HG03196 (cell line): ENCODE data around the gene RIMS1.
"Not testable (repeated sequence)": the region's sequence is repeated elsewhere in the genome, so short reads cannot be mapped to it uniquely, and the experiment has no call there.

Experiments used
- ATAC-seq: cut with Tn5 transposase; IDR thresholded peaks from one replicate; pipeline ENCODE4 v1.9.1; 2021; ENCODE audit not compliant: unreplicated experiment

The RIMS1 gene

DNA sequence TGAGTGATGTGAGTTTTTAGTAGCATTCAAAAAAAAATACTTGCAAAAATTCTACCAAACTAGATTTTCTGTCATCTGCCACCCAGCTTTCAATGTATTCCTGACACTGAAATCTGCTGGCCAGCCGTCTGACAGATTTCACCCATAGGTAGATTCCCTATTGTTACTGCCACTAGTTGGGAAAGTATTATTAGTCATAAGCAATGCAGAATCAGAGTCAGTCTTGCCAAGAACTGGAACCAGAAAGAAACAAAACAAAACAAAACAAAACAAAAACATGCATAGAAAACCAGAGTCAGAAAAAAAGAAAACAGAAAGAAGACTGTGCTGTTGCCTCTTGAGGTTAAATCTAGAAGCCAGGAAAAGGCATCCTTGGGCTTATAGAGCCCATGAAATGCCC is 442.4 kb downstream of the RIMS1 start:
- ATAC-seq, result no peak

DNA sequence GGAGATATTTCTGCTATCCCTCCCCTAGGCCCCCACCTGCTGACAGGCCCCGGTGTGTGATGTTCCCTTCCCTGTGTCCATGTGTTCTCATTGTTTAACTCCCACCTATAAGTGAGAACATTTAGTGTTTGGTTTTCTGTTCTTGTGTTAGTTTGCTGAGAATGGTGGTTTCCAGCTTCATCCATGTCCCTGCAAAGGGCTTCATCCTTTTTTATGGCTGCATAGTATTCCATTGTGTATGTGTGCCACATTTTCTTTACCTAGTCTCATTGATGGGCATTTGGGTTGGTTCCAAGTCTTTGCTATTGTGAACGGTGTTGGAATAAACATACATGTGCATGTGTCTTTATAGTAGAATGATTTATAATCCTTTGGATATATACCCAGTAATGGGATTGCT is 448.9 kb downstream of the RIMS1 start:
- ATAC-seq, result not testable (repeated sequence)

GRCh38 chr6:72348926-72349325 is 462.6 kb downstream of the RIMS1 start:
- ATAC-seq, result no peak

DNA sequence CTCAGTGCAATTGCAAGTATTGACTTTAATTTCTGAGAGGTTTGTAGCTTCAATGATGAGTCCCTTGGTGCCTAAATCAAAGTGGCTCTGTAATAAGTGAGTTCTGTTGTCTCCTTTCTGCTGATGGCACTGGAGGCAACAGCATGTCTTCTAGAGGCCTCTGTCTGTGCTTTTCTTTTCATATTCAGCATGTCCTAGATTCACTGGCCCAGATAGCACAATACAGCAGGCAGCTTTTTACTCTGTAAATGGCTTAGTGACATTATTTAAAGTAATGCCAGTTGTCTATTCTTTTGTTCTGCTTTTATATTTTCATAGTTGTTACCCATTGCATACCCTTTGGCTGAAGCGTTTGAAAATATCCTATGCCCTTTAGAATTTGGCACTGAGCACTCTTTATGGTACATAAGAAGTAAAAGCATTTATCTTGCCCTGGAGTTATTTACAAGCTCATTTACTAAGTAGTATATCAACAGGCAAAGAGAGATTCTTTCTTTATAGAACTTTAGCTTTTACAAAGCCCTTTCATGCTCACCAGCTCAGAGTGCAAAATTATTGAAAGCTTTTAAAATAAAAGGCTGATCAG is 464.0 kb downstream of the RIMS1 start:
- no peak for ATAC-seq

DNA sequence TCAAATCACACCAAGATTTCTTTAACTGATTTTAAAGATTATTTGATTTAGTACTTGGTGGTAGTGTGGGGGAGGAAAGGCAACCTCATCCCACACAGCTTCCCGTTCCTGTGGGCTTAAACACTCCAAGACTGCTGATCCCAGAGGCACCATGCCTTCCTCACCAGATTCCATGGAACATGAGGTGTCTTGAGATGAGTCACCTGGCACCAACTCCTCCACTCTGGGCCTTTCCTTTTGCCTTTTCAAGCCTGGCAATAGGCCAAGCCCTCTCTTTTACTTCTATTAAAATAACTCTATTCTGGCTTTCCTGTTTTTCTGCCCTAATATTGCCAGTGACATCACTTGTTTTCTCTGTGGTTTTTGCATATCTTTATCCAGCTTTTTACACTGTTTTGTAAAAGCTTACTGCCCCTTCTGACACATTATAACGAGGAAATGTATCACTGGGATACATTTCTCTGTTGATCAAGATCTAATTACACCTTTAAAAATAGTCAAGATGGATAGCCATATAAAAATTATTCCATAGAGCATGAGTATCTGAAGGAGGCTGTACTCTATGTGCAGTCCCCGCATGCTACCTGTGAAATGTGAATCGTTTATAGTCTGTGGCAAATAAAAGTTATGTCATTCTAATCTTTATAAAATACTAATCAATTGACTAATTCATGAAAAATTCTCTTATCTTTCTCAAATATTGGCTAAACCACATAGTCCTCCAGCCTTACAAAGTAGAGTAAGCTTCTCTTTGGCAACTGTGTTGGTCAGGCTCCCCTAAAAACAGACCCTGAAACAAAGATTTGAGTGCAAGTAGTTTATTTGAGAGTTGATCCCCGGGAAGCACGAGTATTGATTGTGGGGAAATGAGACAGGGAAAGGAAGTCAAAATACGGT is 477.7 kb downstream of the RIMS1 start:
- ATAC-seq, result no peak

DNA sequence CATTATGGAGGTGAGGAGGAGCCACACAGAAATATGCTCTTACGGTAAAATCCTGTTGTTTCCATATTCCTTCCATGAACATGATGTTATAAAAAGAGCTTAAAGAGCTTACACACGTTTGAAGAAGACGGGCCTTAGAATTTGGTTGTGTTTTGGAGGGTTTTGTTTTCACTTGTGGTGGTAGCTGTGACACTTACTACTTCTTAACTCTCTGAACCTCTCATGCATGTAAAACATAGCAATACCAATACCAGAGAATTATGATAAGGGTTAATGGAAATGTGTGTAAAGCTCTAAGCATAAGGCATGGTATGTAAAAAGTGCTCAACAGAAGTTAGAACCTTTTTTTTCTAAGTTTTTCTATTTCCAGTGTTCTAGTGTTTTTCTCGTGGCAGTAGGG is 479.4 kb downstream of the RIMS1 start:
- no peak for ATAC-seq

GRCh38 chr6:72367439-72367838 is 481.1 kb downstream of the RIMS1 start:
- ATAC-seq, result no peak

DNA sequence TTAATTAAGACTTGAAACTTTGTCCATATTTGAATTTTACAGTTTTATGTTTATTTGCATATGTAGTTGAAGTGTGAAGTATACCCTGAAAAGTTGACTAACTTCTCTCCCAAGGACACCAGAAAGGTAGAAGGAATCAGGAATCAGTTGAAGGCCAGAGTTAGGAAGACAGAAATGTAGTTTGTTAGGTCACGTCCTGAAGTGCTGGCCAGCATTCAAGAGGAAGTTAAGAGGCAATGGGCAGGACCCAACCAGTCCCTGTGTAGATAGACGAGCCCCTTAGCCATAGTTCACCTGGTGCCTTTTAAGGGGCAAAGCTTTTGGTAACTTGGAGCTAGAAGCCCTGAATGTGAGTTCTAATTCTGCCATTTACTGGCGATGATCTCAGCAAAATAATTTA is 485.1 kb downstream of the RIMS1 start:
- ATAC-seq, result no peak

DNA sequence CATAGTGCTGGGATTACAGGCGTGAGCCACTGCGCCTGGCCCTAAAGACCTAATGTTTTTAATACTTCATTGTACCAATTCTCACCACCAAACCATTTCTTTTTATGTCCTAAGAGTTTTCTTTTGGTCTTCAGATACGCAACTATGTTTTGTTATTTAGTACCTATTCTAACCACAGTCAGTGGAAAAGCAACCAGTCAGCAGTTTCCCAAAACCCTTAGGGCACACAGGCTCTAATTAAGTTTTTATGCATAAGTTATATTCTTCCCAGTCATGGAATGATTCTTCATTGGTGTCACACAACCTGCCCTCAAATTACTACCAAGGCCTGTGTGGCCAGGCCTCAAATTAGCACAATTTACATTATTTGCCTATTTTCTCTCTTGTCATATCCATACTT is 487.8 kb downstream of the RIMS1 start:
- no peak for ATAC-seq

GRCh38 chr6:72374857-72375256 is 488.5 kb downstream of the RIMS1 start:
- ATAC-seq, result no peak

GRCh38 chr6:72376736-72377135 is 490.4 kb downstream of the RIMS1 start:
- no peak for ATAC-seq

DNA sequence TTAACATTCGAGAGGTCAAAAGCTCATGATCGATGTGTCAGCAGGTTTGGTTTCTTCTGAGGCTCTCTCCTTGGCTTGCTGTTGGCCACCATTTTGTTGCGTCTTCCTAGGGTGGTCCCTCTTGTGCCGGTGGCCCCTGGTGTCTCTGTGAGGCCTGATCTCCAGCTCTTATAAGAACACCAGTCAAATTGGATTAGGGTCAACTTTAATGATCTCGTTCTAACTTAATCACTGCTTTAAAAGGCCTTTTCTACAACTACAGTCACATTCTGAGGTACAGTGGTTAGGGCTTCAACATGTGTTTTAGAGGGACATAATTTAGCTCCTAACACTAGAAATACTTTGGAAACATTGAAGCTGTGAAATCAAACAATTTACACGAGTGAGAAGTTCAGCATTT is 494.7 kb downstream of the RIMS1 start:
- no peak for ATAC-seq

DNA sequence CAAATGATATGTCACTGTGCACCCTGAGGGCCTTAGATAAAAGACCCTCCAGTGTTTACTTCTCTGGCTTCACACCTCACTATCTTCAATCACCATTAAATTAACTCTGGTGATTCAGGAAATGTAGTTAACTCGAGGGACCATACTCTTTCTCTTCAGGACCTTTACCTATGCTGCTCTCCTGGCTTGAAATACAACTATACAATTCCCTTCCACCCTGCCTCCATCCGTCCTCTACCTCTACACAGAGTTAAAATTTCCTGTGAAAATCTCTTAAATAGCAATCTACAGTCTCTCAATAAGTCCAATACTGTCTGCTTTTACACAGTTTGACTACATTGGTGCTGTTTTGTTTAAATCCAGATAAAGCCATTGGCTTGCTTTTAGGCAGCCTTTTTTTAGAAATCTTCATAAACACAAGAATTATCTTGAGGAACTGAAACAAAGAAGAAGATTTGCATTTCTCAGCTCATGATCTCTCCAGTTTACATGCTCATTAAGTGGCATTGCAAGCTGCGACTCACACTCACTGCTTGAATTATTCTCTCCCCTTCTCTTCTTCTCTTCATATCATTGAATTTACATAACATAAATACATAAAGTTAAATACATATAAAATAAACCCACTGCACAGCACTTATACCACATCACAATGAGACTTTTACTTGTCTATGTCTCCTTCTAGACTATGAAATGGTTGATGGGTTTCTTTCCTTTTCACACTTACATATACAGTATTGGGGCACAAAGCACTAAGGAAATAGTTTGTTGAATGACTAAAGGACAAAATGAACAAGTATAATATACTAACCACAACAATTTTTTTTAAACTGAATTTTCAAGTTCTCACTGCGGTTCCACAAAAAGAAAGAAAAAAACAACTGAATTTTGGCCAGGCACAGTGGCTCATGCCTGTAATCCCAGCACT is 496.5 kb downstream of the RIMS1 start:
- ATAC-seq, result peak; percentile 93

DNA sequence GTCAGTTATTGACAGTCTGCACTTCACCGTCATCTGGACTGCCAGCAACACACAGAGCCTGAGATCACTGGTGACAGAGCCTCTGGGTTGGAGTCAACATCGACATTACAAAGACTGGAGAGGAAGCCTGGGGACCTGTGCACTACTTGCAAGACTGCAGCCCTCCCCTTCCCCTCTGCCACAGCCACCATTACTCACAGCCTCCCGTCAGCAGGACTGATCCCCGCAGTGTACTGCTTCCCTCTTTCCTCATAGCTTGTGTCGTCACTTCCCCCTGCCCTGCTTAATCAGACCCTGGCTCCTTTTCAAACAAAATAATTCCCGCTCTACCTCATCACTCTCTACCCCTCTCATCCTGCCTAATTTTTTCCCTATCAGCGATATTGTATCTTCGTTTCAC is 500.0 kb downstream of the RIMS1 start:
- ATAC-seq, result no peak

- no peak for ATAC-seq
Measured at GRCh38 chr6:72389698-72390097, 503.3 kb downstream of the RIMS1 start.

- no peak for ATAC-seq
Measured at GRCh38 chr6:72390548-72390947, 504.2 kb downstream of the RIMS1 start.

DNA sequence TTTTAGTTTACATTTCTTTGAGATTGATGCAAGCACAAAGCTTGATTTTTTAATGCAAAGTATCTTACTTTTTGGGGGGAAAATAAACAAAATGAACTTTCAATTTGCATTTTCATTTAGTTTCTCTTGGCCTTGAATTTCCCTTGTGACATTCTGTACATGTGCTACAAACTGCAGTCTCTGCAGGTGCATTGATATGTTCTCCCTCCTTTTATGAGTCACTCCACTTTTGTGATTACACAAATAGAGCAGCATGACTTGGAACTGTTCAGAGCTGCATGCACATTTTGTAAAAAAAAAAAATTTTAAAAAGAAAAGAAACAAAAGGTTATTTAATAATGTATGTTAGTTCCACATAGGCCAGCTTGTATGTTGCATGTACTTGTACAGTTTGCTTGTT is 515.5 kb downstream of the RIMS1 start:
- no peak for ATAC-seq

GRCh38 chr6:72403413-72403812 is 517.1 kb downstream of the RIMS1 start:
- no peak for ATAC-seq

DNA sequence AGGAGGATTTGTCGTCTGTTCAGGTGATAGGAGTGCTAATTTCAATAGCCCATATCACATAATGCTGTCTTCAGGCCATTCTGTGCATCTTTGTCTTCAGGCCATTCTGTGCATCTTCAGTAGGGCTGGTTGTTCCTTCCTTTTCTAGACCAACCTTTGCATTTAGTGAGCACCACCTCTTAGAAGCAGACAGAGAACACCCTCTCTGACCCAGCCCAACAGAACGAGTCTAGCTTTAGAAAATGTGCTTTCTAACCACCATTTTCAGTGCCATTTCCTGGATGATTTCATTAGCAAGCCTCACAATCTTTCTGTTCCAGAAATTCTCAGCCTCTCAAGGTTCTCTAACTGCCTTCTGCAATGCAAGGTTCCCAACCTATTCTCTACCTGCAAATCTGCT is 520.2 kb downstream of the RIMS1 start:
- ATAC-seq, result no peak

DNA sequence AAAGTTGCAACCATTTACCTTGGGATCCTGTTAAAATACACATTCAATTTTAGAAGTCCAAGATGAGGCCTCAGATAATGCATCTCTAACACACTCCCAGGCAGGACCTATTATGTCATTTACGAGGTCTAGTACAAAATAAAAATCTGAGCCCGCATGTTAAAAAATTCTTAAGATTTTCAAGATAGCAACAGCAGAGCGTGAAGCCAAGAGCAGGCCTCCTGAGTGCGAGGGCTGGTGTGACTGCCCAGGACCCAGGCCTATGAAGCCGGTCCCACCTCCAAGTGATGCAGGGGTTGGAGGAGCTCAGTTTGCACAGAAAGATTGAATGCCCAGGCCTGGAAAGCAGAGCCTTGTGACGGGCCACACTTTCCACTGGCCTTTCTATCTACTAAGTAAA is 524.4 kb downstream of the RIMS1 start:
- no peak for ATAC-seq

- peak; percentile 84 for ATAC-seq
Measured at GRCh38 chr6:72411872-72412708, 525.7 kb downstream of the RIMS1 start.
